Measurements from ENCODE around the gene ZNF146. TPM values are rescaled to one million over a fixed set of nuclear protein-coding genes. Genes with fewer than 3 reads are reported as not detected.
A peak's percentile ranks its signal among the peaks of the same experiment; 100 is the strongest.
"Not testable (repeated sequence)": the region's sequence is repeated elsewhere in the genome, so short reads cannot be mapped to it uniquely, and the experiment has no call there.

Gene ZNF146
- total RNA-seq, 1 donor from 2014 or later, result 110 TPM

- peaks cover 41% of the 10 kb centered on the region for H3K36me3 Mint-ChIP-seq
- H3K4me3 Mint-ChIP-seq, result peak overlapping the region; percentile 8
- no peak overlapping the region for H3K27ac Mint-ChIP-seq
- no peak for DNase-seq (ENCODE audit: extremely low spot score, unreplicated experiment)
- TF ChIP-seq CTCF (conservative IDR thresholded peaks at IDR 0.05), result no peak
- peaks cover 13% of the 10 kb centered on the region for H3K4me1 Mint-ChIP-seq (ENCODE audit: unreplicated experiment)
- H3K9me3 Mint-ChIP-seq, result no peaks in the 10 kb centered on the region
- no peaks in the 10 kb centered on the region for H3K27me3 Mint-ChIP-seq
Measured at GRCh38 chr19:36221474-36221873, 6.6 kb downstream of the ZNF146 start.

- TF ChIP-seq CTCF (conservative IDR thresholded peaks at IDR 0.05), result no peak
- H3K27ac Mint-ChIP-seq, result no peak overlapping the region
- peaks cover 37% of the 10 kb centered on the region for H3K36me3 Mint-ChIP-seq
- DNase-seq (ENCODE audit: extremely low spot score, unreplicated experiment), result no peak
- H3K4me3 Mint-ChIP-seq, result no peak overlapping the region
- no peaks in the 10 kb centered on the region for H3K27me3 Mint-ChIP-seq
- peaks cover 9% of the 10 kb centered on the region for H3K4me1 Mint-ChIP-seq (ENCODE audit: unreplicated experiment)
- H3K9me3 Mint-ChIP-seq, result no peaks in the 10 kb centered on the region
Measured at GRCh38 chr19:36222503-36222902, 7.6 kb downstream of the ZNF146 start.

- H3K4me1 Mint-ChIP-seq (ENCODE audit: unreplicated experiment), result no peaks in the 10 kb centered on the region
- H3K9me3 Mint-ChIP-seq, result no peaks in the 10 kb centered on the region
- no peak for DNase-seq (ENCODE audit: extremely low spot score, unreplicated experiment)
- H3K27me3 Mint-ChIP-seq, result no peaks in the 10 kb centered on the region
- H3K36me3 Mint-ChIP-seq, result peaks cover 41% of the 10 kb centered on the region
- H3K4me3 Mint-ChIP-seq, result no peak overlapping the region
- no peak for TF ChIP-seq CTCF (conservative IDR thresholded peaks at IDR 0.05)
- no peak overlapping the region for H3K27ac Mint-ChIP-seq
Measured at GRCh38 chr19:36225219-36225892, 10.4 kb downstream of the ZNF146 start.

- not testable (repeated sequence) for H3K4me3 Mint-ChIP-seq; H3K27ac Mint-ChIP-seq; H3K9me3 Mint-ChIP-seq; H3K27me3 Mint-ChIP-seq; H3K4me1 Mint-ChIP-seq (ENCODE audit: unreplicated experiment)
- DNase-seq (ENCODE audit: extremely low spot score, unreplicated experiment), result peak; percentile 1
- peaks cover 78% of the 10 kb centered on the region for H3K36me3 Mint-ChIP-seq
Measured at GRCh38 chr19:36233626-36234025, 18.7 kb downstream of the ZNF146 start.

GRCh38 chr19:36236304-36236945, 21.5 kb downstream of the ZNF146 start:
- Mint-ChIP-seq H3K27ac (no peak overlapping the region), H3K9me3 (no peaks in the 10 kb centered on the region), H3K4me3 (no peak overlapping the region), H3K4me1 (ENCODE audit: unreplicated experiment) (no peaks in the 10 kb centered on the region), H3K36me3 (peaks cover 77% of the 10 kb centered on the region), H3K27me3 (no peaks in the 10 kb centered on the region)
- no peak for TF ChIP-seq CTCF (conservative IDR thresholded peaks at IDR 0.05)
- no peak for DNase-seq (ENCODE audit: extremely low spot score, unreplicated experiment)

GRCh38 chr19:36236946-36237310, 22.0 kb downstream of the ZNF146 start:
- no peak overlapping the region for H3K27ac Mint-ChIP-seq
- TF ChIP-seq CTCF (conservative IDR thresholded peaks at IDR 0.05), result no peak
- DNase-seq (ENCODE audit: extremely low spot score, unreplicated experiment), result no peak
- no peaks in the 10 kb centered on the region for H3K4me1 Mint-ChIP-seq (ENCODE audit: unreplicated experiment)
- no peak overlapping the region for H3K4me3 Mint-ChIP-seq
- H3K9me3 Mint-ChIP-seq, result no peaks in the 10 kb centered on the region
- H3K27me3 Mint-ChIP-seq, result no peaks in the 10 kb centered on the region
- H3K36me3 Mint-ChIP-seq, result peaks cover 75% of the 10 kb centered on the region

Measured in type B pancreatic cell (in vitro differentiated cells).